ENCODE data around the gene NTNG2. TPM values are rescaled to one million over a fixed set of nuclear protein-coding genes. Genes with fewer than 3 reads are reported as not detected.

The NTNG2 gene, protein sequence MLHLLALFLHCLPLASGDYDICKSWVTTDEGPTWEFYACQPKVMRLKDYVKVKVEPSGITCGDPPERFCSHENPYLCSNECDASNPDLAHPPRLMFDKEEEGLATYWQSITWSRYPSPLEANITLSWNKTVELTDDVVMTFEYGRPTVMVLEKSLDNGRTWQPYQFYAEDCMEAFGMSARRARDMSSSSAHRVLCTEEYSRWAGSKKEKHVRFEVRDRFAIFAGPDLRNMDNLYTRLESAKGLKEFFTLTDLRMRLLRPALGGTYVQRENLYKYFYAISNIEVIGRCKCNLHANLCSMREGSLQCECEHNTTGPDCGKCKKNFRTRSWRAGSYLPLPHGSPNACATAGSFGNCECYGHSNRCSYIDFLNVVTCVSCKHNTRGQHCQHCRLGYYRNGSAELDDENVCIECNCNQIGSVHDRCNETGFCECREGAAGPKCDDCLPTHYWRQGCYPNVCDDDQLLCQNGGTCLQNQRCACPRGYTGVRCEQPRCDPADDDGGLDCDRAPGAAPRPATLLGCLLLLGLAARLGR
- total RNA-seq (2022; extraction: Qiagen RNA extraction) = 1.1 to 2.1 TPM (median 1.3 TPM) in 5 replicates

DNA sequence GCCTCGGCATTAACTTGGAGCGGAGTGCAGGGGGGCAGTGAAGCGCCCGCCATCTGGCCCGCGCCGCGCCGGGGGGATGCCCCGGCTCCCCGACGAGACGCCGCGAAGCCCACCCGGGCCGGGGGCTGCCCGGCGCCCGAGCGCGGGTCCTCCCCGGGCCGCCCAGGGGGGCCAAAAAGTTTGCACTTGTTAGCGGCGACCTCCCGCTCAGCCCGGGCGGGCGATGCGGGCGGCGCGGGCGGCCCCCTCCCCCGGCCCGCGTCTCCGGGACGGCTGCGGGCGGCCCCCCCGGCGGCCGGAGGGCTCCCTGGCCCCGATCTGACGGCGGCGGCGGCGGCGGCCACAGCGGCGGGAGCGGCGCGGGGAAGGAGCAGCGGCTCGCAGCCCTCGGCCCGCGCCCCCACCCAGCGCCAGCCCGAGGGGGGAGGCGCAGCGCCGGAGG lies at the start of gene NTNG2:
Gene NTNG2 (plus strand): TSS at position 316 of the 442 bp plus-strand sequence. CDS start 4,774 bp downstream, outside the sequence.

Other genes starting within 250 kb of the NTNG2 start
- 29.6 to 33.4 TPM (median 32.5 TPM) in 5 replicates for gene MED27, start 82.2 kb upstream of the NTNG2 start, total RNA-seq (2022; extraction: Qiagen RNA extraction)
- gene SETX, start 192.9 kb downstream of the NTNG2 start, total RNA-seq (2022; extraction: Qiagen RNA extraction) = 17.5 to 22.7 TPM (median 18.2 TPM) in 5 replicates
- gene TTF1, start 244.8 kb downstream of the NTNG2 start, total RNA-seq (2022; extraction: Qiagen RNA extraction) = 11.8 to 16.7 TPM (median 13.6 TPM) in 5 replicates
- gene CFAP77, start 248.2 kb downstream of the NTNG2 start, total RNA-seq (2022; extraction: Qiagen RNA extraction) = 0.05 to 0.33 TPM (median 0.15 TPM) in 5 replicates